ENCODE measurements around the gene MRRF. TPM values are rescaled to one million over a fixed set of nuclear protein-coding genes. Genes with fewer than 3 reads are reported as not detected.

The MRRF gene, protein sequence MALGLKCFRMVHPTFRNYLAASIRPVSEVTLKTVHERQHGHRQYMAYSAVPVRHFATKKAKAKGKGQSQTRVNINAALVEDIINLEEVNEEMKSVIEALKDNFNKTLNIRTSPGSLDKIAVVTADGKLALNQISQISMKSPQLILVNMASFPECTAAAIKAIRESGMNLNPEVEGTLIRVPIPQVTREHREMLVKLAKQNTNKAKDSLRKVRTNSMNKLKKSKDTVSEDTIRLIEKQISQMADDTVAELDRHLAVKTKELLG
- total RNA-seq, result 33.2 and 54.7 TPM in 2 replicates

GRCh38 chr9:122264360-122265148, at the start of gene MRRF, which contains the start of gene RBM18:
Gene MRRF (plus strand): TSS chr9:122264882. CDS start chr9:122270892, 6,010 bp downstream.
Gene RBM18 (minus strand): TSS chr9:122264840. CDS start chr9:122261492, 3,348 bp downstream.

GRCh38 chr9:122228568-122229484, 35.9 kb upstream of the MRRF start, which contains the start of gene LHX6:
Gene LHX6 (minus strand): TSS chr9:122228957. CDS start chr9:122228740, 217 bp downstream.

GRCh38 chr9:122370869-122371755, 106.4 kb downstream of the MRRF start, which contains the start of gene PTGS1:
Gene PTGS1 (plus strand): TSS chr9:122371024. CDS start chr9:122371085, 61 bp downstream.

Other genes with a start within 250 kb of the MRRF start
- 2.1 and 5.2 TPM in 2 replicates for gene TTLL11, start 171.6 kb upstream of the MRRF start, total RNA-seq
- 35.5 and 46.3 TPM in 2 replicates for gene NDUFA8, start 105.1 kb upstream of the MRRF start, total RNA-seq
- gene MORN5, start 105.0 kb upstream of the MRRF start, total RNA-seq, result not detected in 2 replicates
- 0.14 and 0.34 TPM in 2 replicates for gene LHX6, start 35.9 kb upstream of the MRRF start, total RNA-seq
- gene RBM18, start within 50 bp of the MRRF start, total RNA-seq, result 14.7 and 18.2 TPM in 2 replicates
- 0.28 and 0.34 TPM in 2 replicates for gene PTGS1, start 106.1 kb downstream of the MRRF start, total RNA-seq
- not detected in 2 replicates for gene OR1J1, start 213.0 kb downstream of the MRRF start, total RNA-seq
- gene OR1J2, start 245.9 kb downstream of the MRRF start, total RNA-seq, result not detected in 2 replicates